G401.6 (cell line): ENCODE results near the gene SLC2A4.

Source experiments
- FAIRE-seq: peaks from 2 replicates; lab custom pipeline; 2012; peaks lifted over from hg19 to GRCh38; lab: Jason Lieb, UNC

Gene SLC2A4

GRCh38 chr17:7306911-7307685, 25.6 kb downstream of the SLC2A4 start, which contains the start of gene EIF5A:
TSS of gene EIF5A (plus strand) at chr17:7307628. CDS start at chr17:7309636, 2,008 bp downstream.
- peak; percentile 100 for FAIRE-seq

GRCh38 chr17:7307686-7308624, 26.4 kb downstream of the SLC2A4 start:
- FAIRE-seq: no peak

- FAIRE-seq: peak; percentile 63
These were observed 27.3 kb downstream of the SLC2A4 start for GRCh38 chr17:7308625-7309433.

GRCh38 chr17:7309628-7310027, 28.1 kb downstream of the SLC2A4 start:
- FAIRE-seq: no peak

GRCh38 chr17:7311110-7311705, 29.7 kb downstream of the SLC2A4 start:
- FAIRE-seq: no peak

- no peak for FAIRE-seq
These were observed 31.0 kb downstream of the SLC2A4 start for GRCh38 chr17:7312432-7313087.

- FAIRE-seq: peak; percentile 68
These were observed 31.8 kb downstream of the SLC2A4 start for GRCh38 chr17:7313088-7313889.

- no peak for FAIRE-seq
These were observed 32.6 kb downstream of the SLC2A4 start for GRCh38 chr17:7313890-7314718.

- peak; percentile 65 for FAIRE-seq
These were observed 33.4 kb downstream of the SLC2A4 start, which contains the start of gene GPS2 for GRCh38 chr17:7314719-7315569. TSS of gene GPS2 (minus strand) at chr17:7315360. CDS start at chr17:7315052, 308 bp downstream.

GRCh38 chr17:7315570-7316235, 34.2 kb downstream of the SLC2A4 start:
- no peak for FAIRE-seq

- FAIRE-seq: no peak
These were observed 35.8 kb downstream of the SLC2A4 start for GRCh38 chr17:7317161-7317803.

- FAIRE-seq: no peak
These were observed 36.8 kb downstream of the SLC2A4 start for GRCh38 chr17:7318121-7318860.

GRCh38 chr17:7321466-7321865, 39.9 kb downstream of the SLC2A4 start:
- FAIRE-seq: no peak

GRCh38 chr17:7322520-7323194, 41.1 kb downstream of the SLC2A4 start:
- no peak for FAIRE-seq

- FAIRE-seq: no peak
These were observed 42.4 kb downstream of the SLC2A4 start for GRCh38 chr17:7323731-7324437.
